ENCODE measurements around the gene ARL15.

DNA sequence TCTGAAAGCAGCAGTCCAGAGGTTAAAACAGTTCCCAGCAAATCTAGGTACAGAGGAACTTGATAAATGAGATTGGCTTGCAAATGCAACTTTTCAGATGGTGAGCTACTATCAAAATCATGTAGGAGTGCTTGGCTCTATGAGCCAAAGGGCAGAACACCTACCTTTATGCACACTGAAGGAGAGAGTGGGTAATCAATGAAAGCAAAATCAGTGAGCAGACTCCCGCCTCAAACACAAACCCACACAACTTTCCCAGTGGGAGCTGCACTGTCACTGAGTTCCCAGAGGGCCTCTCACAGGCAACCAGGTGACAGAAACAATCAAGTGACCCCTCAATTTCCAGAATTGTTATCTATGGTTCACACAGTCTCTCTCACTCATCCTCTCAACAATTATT, 8.5 kb downstream of the ARL15 start:
- TF ChIP-seq, protein P1, sequence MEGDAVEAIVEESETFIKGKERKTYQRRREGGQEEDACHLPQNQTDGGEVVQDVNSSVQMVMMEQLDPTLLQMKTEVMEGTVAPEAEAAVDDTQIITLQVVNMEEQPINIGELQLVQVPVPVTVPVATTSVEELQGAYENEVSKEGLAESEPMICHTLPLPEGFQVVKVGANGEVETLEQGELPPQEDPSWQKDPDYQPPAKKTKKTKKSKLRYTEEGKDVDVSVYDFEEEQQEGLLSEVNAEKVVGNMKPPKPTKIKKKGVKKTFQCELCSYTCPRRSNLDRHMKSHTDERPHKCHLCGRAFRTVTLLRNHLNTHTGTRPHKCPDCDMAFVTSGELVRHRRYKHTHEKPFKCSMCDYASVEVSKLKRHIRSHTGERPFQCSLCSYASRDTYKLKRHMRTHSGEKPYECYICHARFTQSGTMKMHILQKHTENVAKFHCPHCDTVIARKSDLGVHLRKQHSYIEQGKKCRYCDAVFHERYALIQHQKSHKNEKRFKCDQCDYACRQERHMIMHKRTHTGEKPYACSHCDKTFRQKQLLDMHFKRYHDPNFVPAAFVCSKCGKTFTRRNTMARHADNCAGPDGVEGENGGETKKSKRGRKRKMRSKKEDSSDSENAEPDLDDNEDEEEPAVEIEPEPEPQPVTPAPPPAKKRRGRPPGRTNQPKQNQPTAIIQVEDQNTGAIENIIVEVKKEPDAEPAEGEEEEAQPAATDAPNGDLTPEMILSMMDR (conservative IDR thresholded peaks at IDR 0.05; ENCODE audit: low read depth, low read length), result no peak
- TF ChIP-seq POLR2A (IDR thresholded peaks at IDR 0.05; ENCODE audit: low read depth, low read length), result no peak
- TF ChIP-seq, protein P2, sequence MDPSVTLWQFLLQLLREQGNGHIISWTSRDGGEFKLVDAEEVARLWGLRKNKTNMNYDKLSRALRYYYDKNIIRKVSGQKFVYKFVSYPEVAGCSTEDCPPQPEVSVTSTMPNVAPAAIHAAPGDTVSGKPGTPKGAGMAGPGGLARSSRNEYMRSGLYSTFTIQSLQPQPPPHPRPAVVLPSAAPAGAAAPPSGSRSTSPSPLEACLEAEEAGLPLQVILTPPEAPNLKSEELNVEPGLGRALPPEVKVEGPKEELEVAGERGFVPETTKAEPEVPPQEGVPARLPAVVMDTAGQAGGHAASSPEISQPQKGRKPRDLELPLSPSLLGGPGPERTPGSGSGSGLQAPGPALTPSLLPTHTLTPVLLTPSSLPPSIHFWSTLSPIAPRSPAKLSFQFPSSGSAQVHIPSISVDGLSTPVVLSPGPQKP (IDR thresholded peaks at IDR 0.05; ENCODE audit: borderline replicate concordance, low read depth, low read length), result no peak
- no peak for TF ChIP-seq RCOR1 (IDR thresholded peaks at IDR 0.05; ENCODE audit: insufficient replicate concordance, low read length)
- TF ChIP-seq RFX5 (IDR thresholded peaks at IDR 0.05; ENCODE audit: low read depth, low read length), result no peak
- TF ChIP-seq SMC3 (IDR thresholded peaks at IDR 0.05; ENCODE audit: low read depth, low read length), result no peak
- no peak for TF ChIP-seq FOS (IDR thresholded peaks at IDR 0.05; ENCODE audit: low read depth, low read length)
- TF ChIP-seq MXI1 (IDR thresholded peaks at IDR 0.05; ENCODE audit: borderline replicate concordance, low read depth, low read length), result no peak
- no peak for TF ChIP-seq RAD21 (IDR thresholded peaks at IDR 0.05; ENCODE audit: low read length)
- TF ChIP-seq, protein P3, sequence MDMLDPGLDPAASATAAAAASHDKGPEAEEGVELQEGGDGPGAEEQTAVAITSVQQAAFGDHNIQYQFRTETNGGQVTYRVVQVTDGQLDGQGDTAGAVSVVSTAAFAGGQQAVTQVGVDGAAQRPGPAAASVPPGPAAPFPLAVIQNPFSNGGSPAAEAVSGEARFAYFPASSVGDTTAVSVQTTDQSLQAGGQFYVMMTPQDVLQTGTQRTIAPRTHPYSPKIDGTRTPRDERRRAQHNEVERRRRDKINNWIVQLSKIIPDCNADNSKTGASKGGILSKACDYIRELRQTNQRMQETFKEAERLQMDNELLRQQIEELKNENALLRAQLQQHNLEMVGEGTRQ (IDR thresholded peaks at IDR 0.05; ENCODE audit: low read depth, low read length), result no peak
